22Rv1 (cell line): ENCODE measurements around the gene PFN1.

Experiments
- CTCF ChIP-seq: fragments of 450-650 bp; IDR thresholded peaks from 2 replicates; pipeline ENCODE4 v1.5.1; 2017; ENCODE audit warnings: mild to moderate bottlenecking
- ZFX ChIP-seq: fragments of 450-650 bp; IDR thresholded peaks from 2 replicates; pipeline ENCODE4 v1.6.1; 2017; ENCODE audit warnings: antibody characterized with exemption, borderline replicate concordance

GRCh38 chr17:4972322-4972721 lies 24.0 kb upstream of the PFN1 start:
- TF ChIP-seq CTCF (no peak), ZFX (no peak)
